Mesendoderm (in vitro differentiated cells): ENCODE data around the gene CDC42BPA.

ENCODE experiments used
- DNase-seq: peaks from one replicate; pipeline ENCODE4 v3.0.0; 2013
- H2AK5ac ChIP-seq: 2 replicates; pipeline ENCODE4 v1.6.1; 2013; ENCODE audit warnings: low read length, inconsistent platforms
- H2BK120ac ChIP-seq: 2 replicates; pipeline ENCODE4 v1.6.1; 2013; ENCODE audit warnings: low read depth, mild to moderate bottlenecking, low read length, moderate library complexity, mixed read lengths
- H2BK15ac ChIP-seq: replicated peaks from 2 replicates; pipeline ENCODE4 v1.6.1; 2013; ENCODE audit warnings: low read depth, mild to moderate bottlenecking, moderate library complexity
- H2BK5ac ChIP-seq: 2 replicates; pipeline ENCODE4 v1.6.1; 2013; ENCODE audit warnings: low read length, inconsistent platforms
- H3K18ac ChIP-seq: 2 replicates; pipeline ENCODE4 v1.6.1; 2013; ENCODE audit warnings: mild to moderate bottlenecking, low read length, mixed read lengths
- H3K23ac ChIP-seq: one replicate; pipeline ENCODE4 v1.6.1; 2013; ENCODE audit warnings: low read length
- H3K27ac ChIP-seq: 2 replicates; pipeline ENCODE4 v1.5.1; 2013; ENCODE audit warnings: low read depth, mild to moderate bottlenecking, inconsistent platforms, low read length, moderate library complexity
- H3K27me3 ChIP-seq: 2 replicates; pipeline ENCODE4 v1.6.1; 2013; ENCODE audit warnings: low read length, control low read depth, mild to moderate bottlenecking, inconsistent platforms; ENCODE audit not compliant: insufficient read depth, poor library complexity
- H3K36me3 ChIP-seq: 2 replicates; pipeline ENCODE4 v1.6.1; 2013; ENCODE audit warnings: low read length, inconsistent platforms; ENCODE audit not compliant: control insufficient read depth, insufficient read depth
- H3K4ac ChIP-seq: one replicate; pipeline ENCODE4 v1.6.1; 2013; ENCODE audit warnings: low read depth, mild to moderate bottlenecking, low read length, moderate library complexity
- H3K4me1 ChIP-seq: 2 replicates; pipeline ENCODE4 v1.6.1; 2013; ENCODE audit warnings: low read depth, low read length, inconsistent platforms; ENCODE audit not compliant: control insufficient read depth
- H3K4me2 ChIP-seq: 2 replicates; pipeline ENCODE4 v1.6.1; 2013; ENCODE audit warnings: low read length
- H3K4me3 ChIP-seq: 2 replicates; pipeline ENCODE4 v1.5.1; 2013; ENCODE audit warnings: mild to moderate bottlenecking, low read length
- H3K56ac ChIP-seq: one replicate; pipeline ENCODE4 v1.6.1; 2013; ENCODE audit warnings: low read length
- H3K79me1 ChIP-seq: 2 replicates; pipeline ENCODE4 v1.6.1; 2013; ENCODE audit warnings: low read length, inconsistent platforms
- H3K79me2 ChIP-seq: 2 replicates; pipeline ENCODE4 v1.6.1; 2013; ENCODE audit warnings: mild to moderate bottlenecking, low read length; ENCODE audit not compliant: control insufficient read depth, insufficient read depth
- H3K9ac ChIP-seq: 2 replicates; pipeline ENCODE4 v1.6.1; 2013; ENCODE audit warnings: low read length, inconsistent platforms
- H4K5ac ChIP-seq: one replicate; pipeline ENCODE4 v1.6.1; 2013; ENCODE audit warnings: low read length
- H4K8ac ChIP-seq: one replicate; pipeline ENCODE4 v1.6.1; 2013; ENCODE audit warnings: low read depth, mild to moderate bottlenecking, control low read depth, low read length, moderate library complexity
- WGBS: extraction: QIAGEN DNeasy Blood & Tissue Kit; methylation state at CpG from one replicate; pipeline ENCODE4 v1.1.7; 2013; ENCODE audit warnings: low lambda C conversion rate, missing lambda C conversion rate; ENCODE audit not compliant: insufficient coverage; ENCODE audit errors: extremely low coverage; 5-methylcytosine and 5-hydroxymethylcytosine counted together

CDC42BPA gene

DNA sequence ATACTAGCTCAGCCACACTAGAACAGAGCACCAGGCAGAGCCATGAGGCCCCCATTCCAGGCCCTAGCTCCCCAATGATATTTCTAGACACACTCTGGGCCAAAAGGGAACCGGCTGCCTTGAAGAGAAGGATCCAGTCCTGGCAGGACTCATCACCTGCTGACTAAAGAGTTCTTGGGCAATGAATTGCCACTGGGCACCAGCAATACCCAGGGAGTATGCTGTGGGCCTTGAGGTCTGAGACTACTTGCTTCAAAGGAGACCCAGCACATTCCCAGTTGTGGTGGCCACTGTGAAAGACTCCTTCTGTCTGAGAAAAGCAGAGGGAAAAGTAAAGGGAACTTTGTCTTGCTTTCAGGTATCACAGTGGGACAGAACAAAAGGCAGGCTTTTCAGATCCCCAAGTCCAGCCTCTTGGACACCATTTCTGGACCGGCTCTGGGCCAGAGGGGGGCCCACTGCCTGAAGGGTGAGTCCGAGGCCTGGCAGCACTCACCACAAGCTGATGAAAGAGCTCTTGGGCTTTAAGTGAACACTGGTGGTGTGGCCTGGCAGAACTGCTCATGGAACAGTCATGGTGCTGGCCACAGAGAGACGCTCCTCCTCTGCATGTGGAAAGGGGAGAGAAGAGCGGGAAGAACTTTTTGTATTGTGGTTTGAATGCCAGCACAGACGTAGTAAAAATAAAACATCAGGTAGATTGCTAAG lies 72.5 kb downstream of the CDC42BPA start:
- H3K18ac ChIP-seq: no peak overlapping the region
- H3K4me3 ChIP-seq: no peak overlapping the region
- H3K79me2 ChIP-seq: peaks cover 2% of the 10 kb centered on the region
- no peaks in the 10 kb centered on the region for H3K36me3 ChIP-seq
- H4K8ac ChIP-seq: no peak overlapping the region
- H3K27me3 ChIP-seq: no peaks in the 10 kb centered on the region
- WGBS: no CpG with 5 or more reads among the region's 6 CpGs
- no peak overlapping the region for H2AK5ac ChIP-seq
- DNase-seq: no peak
- peaks cover 7% of the 10 kb centered on the region for H3K79me1 ChIP-seq
- H3K23ac ChIP-seq: no peak overlapping the region
- no peak overlapping the region for H2BK120ac ChIP-seq
- no peak overlapping the region for H3K4me2 ChIP-seq
- H3K4ac ChIP-seq: no peak overlapping the region
- H3K9ac ChIP-seq: no peak overlapping the region
- no peak overlapping the region for H3K27ac ChIP-seq
- no peaks in the 10 kb centered on the region for H3K4me1 ChIP-seq
- H4K5ac ChIP-seq: no peak overlapping the region
- no peak overlapping the region for H2BK5ac ChIP-seq
- no peak overlapping the region for H2BK15ac ChIP-seq
- no peak overlapping the region for H3K56ac ChIP-seq

DNA sequence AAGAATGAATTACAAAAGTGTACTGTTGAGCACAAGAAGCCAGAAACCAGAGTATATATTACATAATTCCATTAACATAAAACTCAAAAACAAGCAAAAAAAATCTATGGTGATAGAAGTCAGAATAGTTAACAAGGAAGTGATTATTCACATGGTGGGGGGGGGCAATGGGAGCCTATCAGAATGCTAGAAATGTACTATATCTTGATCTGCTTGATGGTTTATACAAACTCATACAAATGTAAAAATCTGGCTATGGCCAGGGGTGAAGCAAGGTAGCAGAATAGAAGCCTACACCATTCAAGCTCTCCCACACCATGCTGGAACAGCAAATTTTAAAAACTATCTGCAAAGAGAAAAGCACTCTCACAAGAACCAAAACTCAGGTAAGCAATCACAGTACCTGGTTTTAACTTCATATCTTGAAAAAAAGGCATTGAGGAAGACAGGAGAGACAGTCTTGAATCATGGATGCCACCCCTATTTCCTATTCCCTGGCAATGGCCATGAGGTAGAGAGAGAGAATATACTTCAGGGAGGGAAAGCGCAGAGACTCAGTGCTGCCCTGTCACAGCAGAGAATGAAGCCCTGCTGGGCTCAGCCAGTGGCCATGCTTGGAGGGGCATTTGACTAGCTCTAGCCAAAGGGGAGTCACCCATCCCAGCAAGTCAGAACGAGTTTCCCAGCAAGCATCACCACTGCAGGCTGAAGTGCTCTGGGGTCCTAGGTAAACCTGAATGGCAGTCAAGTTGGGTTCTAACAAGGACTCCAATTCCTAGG lies 73.8 kb downstream of the CDC42BPA start:
- Histone ChIP-seq H3K56ac (no peak overlapping the region), H2BK120ac (no peak overlapping the region), H3K23ac (no peak overlapping the region), H3K4me2 (no peak overlapping the region), H3K36me3 (no peaks in the 10 kb centered on the region), H2BK15ac (no peak overlapping the region), H3K4ac (no peak overlapping the region), H4K8ac (no peak overlapping the region), H3K18ac (no peak overlapping the region), H3K9ac (no peak overlapping the region), H3K79me2 (peaks cover 2% of the 10 kb centered on the region), H3K4me1 (no peaks in the 10 kb centered on the region), H2BK5ac (no peak overlapping the region), H3K27me3 (no peaks in the 10 kb centered on the region), H4K5ac (no peak overlapping the region), H2AK5ac (no peak overlapping the region), H3K4me3 (no peak overlapping the region), H3K79me1 (peaks cover 6% of the 10 kb centered on the region), H3K27ac (no peak overlapping the region)
- WGBS: no CpG with 5 or more reads among the region's 2 CpGs
- no peak for DNase-seq

GRCh38 chr1:227242811-227243682 lies 75.2 kb downstream of the CDC42BPA start:
- H3K4ac ChIP-seq: no peak overlapping the region
- H3K23ac ChIP-seq: no peak overlapping the region
- no peak for DNase-seq
- no peaks in the 10 kb centered on the region for H3K27me3 ChIP-seq
- no peak overlapping the region for H2BK15ac ChIP-seq
- no peak overlapping the region for H3K4me3 ChIP-seq
- H2AK5ac ChIP-seq: no peak overlapping the region
- H3K4me1 ChIP-seq: no peaks in the 10 kb centered on the region
- H3K27ac ChIP-seq: no peak overlapping the region
- H3K18ac ChIP-seq: no peak overlapping the region
- H2BK120ac ChIP-seq: no peak overlapping the region
- no peak overlapping the region for H3K9ac ChIP-seq
- no peak overlapping the region for H4K8ac ChIP-seq
- WGBS: no CpG with 5 or more reads among the region's 2 CpGs
- H3K4me2 ChIP-seq: no peak overlapping the region
- H3K36me3 ChIP-seq: no peaks in the 10 kb centered on the region
- no peak overlapping the region for H4K5ac ChIP-seq
- no peak overlapping the region for H2BK5ac ChIP-seq
- no peak overlapping the region for H3K56ac ChIP-seq
- peaks cover 7% of the 10 kb centered on the region for H3K79me1 ChIP-seq
- H3K79me2 ChIP-seq: peaks cover 2% of the 10 kb centered on the region

GRCh38 chr1:227240983-227241382 lies 77.3 kb downstream of the CDC42BPA start:
- Histone ChIP-seq H3K4me1 (no peaks in the 10 kb centered on the region), H2BK5ac (no peak overlapping the region), H2AK5ac (no peak overlapping the region), H3K4ac (no peak overlapping the region), H3K9ac (no peak overlapping the region), H3K79me2 (peaks cover 2% of the 10 kb centered on the region), H3K27me3 (no peaks in the 10 kb centered on the region), H3K18ac (no peak overlapping the region), H3K27ac (no peak overlapping the region), H3K56ac (no peak overlapping the region), H4K5ac (no peak overlapping the region), H4K8ac (no peak overlapping the region), H3K23ac (no peak overlapping the region), H3K4me3 (no peak overlapping the region), H3K79me1 (peaks cover 7% of the 10 kb centered on the region), H2BK15ac (no peak overlapping the region), H2BK120ac (no peak overlapping the region), H3K36me3 (no peaks in the 10 kb centered on the region), H3K4me2 (no peak overlapping the region)
- DNase-seq: no peak

GRCh38 chr1:227234998-227235405 lies 83.3 kb downstream of the CDC42BPA start:
- H3K4ac ChIP-seq: no peak overlapping the region
- no peak overlapping the region for H4K8ac ChIP-seq
- H3K36me3 ChIP-seq: no peaks in the 10 kb centered on the region
- no peaks in the 10 kb centered on the region for H3K27me3 ChIP-seq
- no peak overlapping the region for H2BK5ac ChIP-seq
- H3K23ac ChIP-seq: no peak overlapping the region
- WGBS: no CpG with 5 or more reads among the region's 1 CpG
- no peak overlapping the region for H2BK15ac ChIP-seq
- no peaks in the 10 kb centered on the region for H3K79me2 ChIP-seq
- H3K27ac ChIP-seq: no peak overlapping the region
- H3K79me1 ChIP-seq: peaks cover 3% of the 10 kb centered on the region
- peak; percentile 91 for DNase-seq
- H3K9ac ChIP-seq: no peak overlapping the region
- no peak overlapping the region for H2BK120ac ChIP-seq
- H2AK5ac ChIP-seq: no peak overlapping the region
- no peak overlapping the region for H3K18ac ChIP-seq
- no peak overlapping the region for H3K4me3 ChIP-seq
- H3K56ac ChIP-seq: no peak overlapping the region
- H4K5ac ChIP-seq: no peak overlapping the region
- no peaks in the 10 kb centered on the region for H3K4me1 ChIP-seq
- H3K4me2 ChIP-seq: no peak overlapping the region
